H9 (cell line): ENCODE measurements around the gene ANGEL1. TPM values are rescaled to one million over a fixed set of nuclear protein-coding genes. Genes with fewer than 3 reads are reported as not detected.
A peak's percentile ranks its signal among the peaks of the same experiment; 100 is the strongest.

Source experiments
- DNase-seq: peaks from one replicate; pipeline ENCODE4 v3.0.0-alpha.2; 2017
- H2AFZ ChIP-seq: one replicate; pipeline ENCODE4 v1.6.1; 2013; ENCODE audit warnings: mild to moderate bottlenecking, low read length, control low read depth, moderate library complexity
- H2AK5ac ChIP-seq: 2 replicates; pipeline ENCODE4 v1.6.1; 2013; ENCODE audit warnings: low read length, control low read depth, mixed read lengths; ENCODE audit not compliant: insufficient read length
- H2BK120ac ChIP-seq: one replicate; pipeline ENCODE4 v1.6.1; 2013; ENCODE audit warnings: low read depth, mild to moderate bottlenecking, low read length, control low read depth, inconsistent platforms; ENCODE audit not compliant: poor library complexity, severe bottlenecking
- H2BK12ac ChIP-seq: 2 replicates; pipeline ENCODE4 v1.6.1; 2013; ENCODE audit warnings: low read length, control low read depth, mixed read lengths, low read depth; ENCODE audit not compliant: insufficient read length
- H2BK15ac ChIP-seq: 2 replicates; pipeline ENCODE4 v1.6.1; 2013; ENCODE audit warnings: low read depth, low read length, control low read depth
- H2BK20ac ChIP-seq: one replicate; pipeline ENCODE4 v1.6.1; 2013; ENCODE audit warnings: low read depth, mild to moderate bottlenecking, low read length, control low read depth, inconsistent platforms; ENCODE audit not compliant: poor library complexity, severe bottlenecking
- H2BK5ac ChIP-seq: 2 replicates; pipeline ENCODE4 v1.6.1; 2013; ENCODE audit warnings: low read length, control low read depth, mixed read lengths; ENCODE audit not compliant: insufficient read length
- H3K14ac ChIP-seq: 2 replicates; pipeline ENCODE4 v1.6.1; 2013; ENCODE audit warnings: low read length, control low read depth; ENCODE audit not compliant: insufficient read depth
- H3K18ac ChIP-seq: 2 replicates; pipeline ENCODE4 v1.6.1; 2013; ENCODE audit warnings: low read depth, mild to moderate bottlenecking, mixed read lengths, low read length, control low read depth; ENCODE audit not compliant: insufficient read length
- H3K23ac ChIP-seq: 2 replicates; pipeline ENCODE4 v1.6.1; 2013; ENCODE audit warnings: low read length, control low read depth, mixed read lengths, low read depth; ENCODE audit not compliant: insufficient read length
- H3K23me2 ChIP-seq: 2 replicates; pipeline ENCODE4 v1.6.1; 2013; ENCODE audit warnings: low read depth, mild to moderate bottlenecking, mixed read lengths, low read length, control low read depth; ENCODE audit not compliant: insufficient read length, poor library complexity, severe bottlenecking
- H3K27ac ChIP-seq: 2 replicates; pipeline ENCODE4 v1.5.1; 2013; ENCODE audit warnings: low read length, control low read depth, mixed read lengths, low read depth; ENCODE audit not compliant: insufficient read length
- H3K27me3 ChIP-seq: 2 replicates; pipeline ENCODE4 v1.6.1; 2013; ENCODE audit warnings: low read length, control low read depth, inconsistent platforms; ENCODE audit not compliant: insufficient read depth
- H3K4ac ChIP-seq: 2 replicates; pipeline ENCODE4 v1.6.1; 2013; ENCODE audit warnings: low read depth, mild to moderate bottlenecking, control low read depth, inconsistent platforms, low read length, moderate library complexity
- H3K4me1 ChIP-seq: 2 replicates; pipeline ENCODE4 v1.6.1; 2013; ENCODE audit warnings: low read length, control low read depth, inconsistent platforms; ENCODE audit not compliant: insufficient read depth
- H3K4me2 ChIP-seq: 2 replicates; pipeline ENCODE4 v1.6.1; 2013; ENCODE audit warnings: low read length, control low read depth, mixed read lengths; ENCODE audit not compliant: insufficient read length, insufficient read depth
- H3K56ac ChIP-seq: 2 replicates; pipeline ENCODE4 v1.6.1; 2013; ENCODE audit warnings: low read depth, mild to moderate bottlenecking, mixed read lengths, low read length, control low read depth; ENCODE audit not compliant: insufficient read length
- H3K79me1 ChIP-seq: 2 replicates; pipeline ENCODE4 v1.6.1; 2013; ENCODE audit warnings: low read depth, mild to moderate bottlenecking, moderate library complexity, low read length, control low read depth, inconsistent platforms; ENCODE audit not compliant: insufficient read depth, poor library complexity, severe bottlenecking
- H3K79me2 ChIP-seq: 2 replicates; pipeline ENCODE4 v1.6.1; 2013; ENCODE audit warnings: low read length, control low read depth, inconsistent platforms; ENCODE audit not compliant: insufficient read depth
- H3K9ac ChIP-seq: 2 replicates; pipeline ENCODE4 v1.6.1; 2013; ENCODE audit warnings: low read length, control low read depth, mixed read lengths; ENCODE audit not compliant: insufficient read length; ENCODE audit errors: extremely low read depth
- H3K9me3 ChIP-seq: one replicate; pipeline ENCODE4 v1.6.1; 2013; ENCODE audit warnings: low read depth, low read length, inconsistent platforms; ENCODE audit not compliant: control insufficient read depth
- H3T11ph ChIP-seq: one replicate; pipeline ENCODE4 v1.6.1; 2013; ENCODE audit warnings: mild to moderate bottlenecking, low read length, control low read depth, inconsistent platforms
- H4K20me1 ChIP-seq: one replicate; pipeline ENCODE4 v1.6.1; 2013; ENCODE audit not compliant: control insufficient read depth, insufficient read length, insufficient read depth
- H4K5ac ChIP-seq: 2 replicates; pipeline ENCODE4 v1.6.1; 2013; ENCODE audit warnings: low read depth, mild to moderate bottlenecking, mixed read lengths, low read length, control low read depth; ENCODE audit not compliant: insufficient read length
- H4K8ac ChIP-seq: replicated peaks from 2 replicates; pipeline ENCODE4 v1.6.1; 2013; ENCODE audit warnings: low read length, control low read depth, mixed read lengths, low read depth; ENCODE audit not compliant: insufficient read length
- H4K91ac ChIP-seq: 2 replicates; pipeline ENCODE4 v1.6.1; 2013; ENCODE audit warnings: low read depth, mild to moderate bottlenecking, moderate library complexity, mixed read lengths, low read length, control low read depth; ENCODE audit not compliant: insufficient read length
- H3K27ac Mint-ChIP-seq, 3 experiments: 2 replicates in 2 of 3; 3 replicates in 1 of 3; pipeline ENCODE4 v1.8.0; 2020 to 2021; ENCODE audit warnings: mixed read lengths in 3 of 3, mild to moderate bottlenecking in 1 of 3, moderate library complexity in 1 of 3
- H3K27me3 Mint-ChIP-seq: 2 replicates; pipeline ENCODE4 v1.8.0; 2021; ENCODE audit warnings: low read depth, mild to moderate bottlenecking, moderate library complexity, mixed read lengths
- H3K36me3 Mint-ChIP-seq, 3 experiments: 2 replicates in 2 of 3; 3 replicates in 1 of 3; pipeline ENCODE4 v1.8.0; 2020 to 2021; ENCODE audit warnings: low read depth in 3 of 3, mixed read lengths in 3 of 3; ENCODE audit not compliant: insufficient read depth in 1 of 3
- H3K4me1 Mint-ChIP-seq, 2 experiments: 2 replicates each; pipeline ENCODE4 v1.8.0; 2020; ENCODE audit warnings: mixed read lengths in 2 of 2
- H3K4me3 Mint-ChIP-seq, 2 experiments: 2 replicates in 1 of 2; 3 replicates in 1 of 2; pipeline ENCODE4 v1.8.0; 2020 to 2021; ENCODE audit warnings: mild to moderate bottlenecking in 2 of 2, mixed read lengths in 2 of 2, moderate library complexity in 1 of 2
- H3K9me3 Mint-ChIP-seq, 2 experiments: 2 replicates in 1 of 2; 3 replicates in 1 of 2; pipeline ENCODE4 v1.8.0; 2020; ENCODE audit warnings: mild to moderate bottlenecking in 2 of 2, mixed read lengths in 2 of 2, moderate library complexity in 1 of 2
- CTCF ChIP-seq: fragments of 200-600 bp; sonication (generic); conservative IDR thresholded peaks from 3 replicates; pipeline ENCODE4 v1.8.0; 2021; ENCODE audit warnings: antibody characterized with exemption, mild to moderate bottlenecking
- WGBS: extraction: QIAGEN DNeasy Blood & Tissue Kit; methylation state at CpG from one replicate; pipeline ENCODE4 v1.1.7; 2013; ENCODE audit warnings: missing lambda C conversion rate, low lambda C conversion rate, mixed read lengths; ENCODE audit not compliant: insufficient read length; ENCODE audit errors: extremely low coverage; 5-methylcytosine and 5-hydroxymethylcytosine counted together
- total RNA-seq: library from RNA; stranded (reverse); gene quantifications from 2 replicates; pipeline ENCODE4 v1.2.1, GENCODE V29; 2021

The ANGEL1 gene
- total RNA-seq, 1 experiment from 2014 or later = 21.5 TPM

GRCh38 chr14:76763096-76764041, 49.3 kb downstream of the ANGEL1 start:
- Mint-ChIP-seq H3K36me3 (peaks cover 0 to 3% (median 0%) of the 10 kb centered on the region in 3 experiments; a peak in 3 of 7 replicates), H3K4me3 (peak overlapping the region; percentile 69 to 88; a peak in 4 of 5 replicates), H3K9me3 (no peaks in the 10 kb centered on the region; a peak in 1 of 5 replicates), H3K27me3 (peaks cover 66% of the 10 kb centered on the region), H3K4me1 (peaks cover 24 to 27% of the 10 kb centered on the region in 2 experiments), H3K27ac (no peak overlapping the region)
- Histone ChIP-seq H3K4me2 (no peak overlapping the region), H3K79me2 (no peaks in the 10 kb centered on the region), H3K79me1 (no peaks in the 10 kb centered on the region), H3K4me1 (peaks cover 7% of the 10 kb centered on the region; the same call in 1 of the 2 replicates), H3K27ac (no peak overlapping the region), H4K20me1 (no peaks in the 10 kb centered on the region), H3K23ac (no peak overlapping the region), H3K14ac (no peak overlapping the region), H3K56ac (no peak overlapping the region), H4K91ac (no peak overlapping the region), H3K9me3 (no peaks in the 10 kb centered on the region), H2BK15ac (no peak overlapping the region), H3K18ac (no peak overlapping the region), H2AK5ac (no peak overlapping the region), H2BK20ac (no peak overlapping the region), H2BK12ac (no peak overlapping the region), H3K4ac (no peak overlapping the region), H2BK120ac (no peak overlapping the region), H3K9ac (no peak overlapping the region), H3T11ph (no peak overlapping the region), H4K8ac (no peak overlapping the region), H3K23me2 (peaks cover 14% of the 10 kb centered on the region), H3K27me3 (peaks cover 26% of the 10 kb centered on the region), H4K5ac (no peak overlapping the region), H2AFZ (no peak overlapping the region), H2BK5ac (no peak overlapping the region)
- no CpG with 5 or more reads among the region's 14 CpGs for WGBS
- TF ChIP-seq CTCF = no peak
- no peak for DNase-seq
